ENCODE measurements around the gene LRIT1.

Gene LRIT1

DNA sequence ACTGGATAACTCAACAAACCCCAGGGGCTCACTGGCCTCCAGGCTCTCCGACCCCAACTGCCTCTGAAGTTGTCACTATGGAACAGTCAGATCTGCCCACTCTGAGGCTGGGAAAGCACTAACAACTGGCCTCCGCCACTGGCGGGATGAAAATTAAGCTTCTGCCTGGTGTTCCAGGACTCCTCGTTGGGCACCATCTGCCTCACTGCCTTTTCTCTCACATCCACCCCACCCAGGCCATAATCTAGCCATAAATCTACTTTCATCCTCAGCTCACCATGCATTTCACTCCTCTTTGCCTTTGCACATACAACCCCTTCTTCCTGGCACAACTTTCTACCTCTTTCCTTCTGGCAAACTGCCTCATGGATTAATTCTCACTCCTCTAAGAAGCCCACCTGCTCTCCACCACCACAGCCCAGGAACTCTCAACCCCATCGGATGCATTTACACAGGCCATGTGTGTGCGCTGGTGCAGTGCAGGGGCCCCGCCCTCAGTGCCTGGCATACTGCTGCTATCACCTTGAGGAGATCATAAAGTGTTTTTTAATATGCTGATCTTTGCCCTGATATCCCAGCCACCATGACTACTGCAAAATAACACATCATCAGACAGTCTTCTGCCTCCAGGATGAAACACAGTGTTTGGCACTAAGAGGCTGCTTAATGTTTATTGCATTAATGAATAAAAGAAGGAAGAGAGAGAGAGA is 43.0 kb downstream of the LRIT1 start:
- peaks cover 73% of the 10 kb centered on the region for H3K27me3 ChIP-seq
- no peak for TF ChIP-seq CTCF (IDR thresholded peaks at IDR 0.05)
- H3K27ac ChIP-seq, result no peak overlapping the region
- H3K4me1 ChIP-seq (ENCODE audit: control insufficient read depth in 1 of 2, insufficient read depth in 1 of 2, low read depth in 1 of 2, low read length in 1 of 2), result peaks cover 0 to 9% of the 10 kb centered on the region in 2 experiments
- no peaks in the 10 kb centered on the region for H3K36me3 ChIP-seq
- no peaks in the 10 kb centered on the region for H3K9me3 ChIP-seq
- H3K4me3 ChIP-seq (ENCODE audit: low read depth in 1 of 2, low read length in 1 of 2), result no peak overlapping the region

DNA sequence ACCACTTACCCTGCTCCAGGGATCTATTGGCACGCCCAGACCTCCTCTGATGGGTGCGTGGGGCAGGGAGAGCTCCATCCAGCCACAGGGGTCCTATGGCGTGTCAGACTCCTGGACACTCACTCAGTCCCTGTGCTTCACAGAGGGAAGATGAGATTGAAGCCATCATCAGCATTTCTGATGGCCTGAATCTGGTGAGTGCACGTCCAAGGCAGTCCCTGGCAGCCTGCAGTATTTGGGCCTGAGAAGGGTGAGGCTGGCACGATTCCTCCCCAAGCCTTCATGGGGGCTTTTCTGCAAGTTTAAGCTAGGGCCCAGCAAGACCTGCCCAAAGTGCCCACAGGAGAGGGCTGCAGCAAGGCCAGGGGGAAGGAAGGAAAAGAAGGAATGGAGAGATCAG is 43.7 kb downstream of the LRIT1 start:
- no peak overlapping the region for H3K27ac ChIP-seq
- no peak for TF ChIP-seq CTCF (IDR thresholded peaks at IDR 0.05)
- H3K9me3 ChIP-seq, result no peaks in the 10 kb centered on the region
- no peaks in the 10 kb centered on the region for H3K36me3 ChIP-seq
- peaks cover 0 to 9% of the 10 kb centered on the region in 2 experiments for H3K4me1 ChIP-seq (ENCODE audit: control insufficient read depth in 1 of 2, insufficient read depth in 1 of 2, low read depth in 1 of 2, low read length in 1 of 2)
- peaks cover 81% of the 10 kb centered on the region for H3K27me3 ChIP-seq
- no peak overlapping the region for H3K4me3 ChIP-seq (ENCODE audit: low read depth in 1 of 2, low read length in 1 of 2)

DNA sequence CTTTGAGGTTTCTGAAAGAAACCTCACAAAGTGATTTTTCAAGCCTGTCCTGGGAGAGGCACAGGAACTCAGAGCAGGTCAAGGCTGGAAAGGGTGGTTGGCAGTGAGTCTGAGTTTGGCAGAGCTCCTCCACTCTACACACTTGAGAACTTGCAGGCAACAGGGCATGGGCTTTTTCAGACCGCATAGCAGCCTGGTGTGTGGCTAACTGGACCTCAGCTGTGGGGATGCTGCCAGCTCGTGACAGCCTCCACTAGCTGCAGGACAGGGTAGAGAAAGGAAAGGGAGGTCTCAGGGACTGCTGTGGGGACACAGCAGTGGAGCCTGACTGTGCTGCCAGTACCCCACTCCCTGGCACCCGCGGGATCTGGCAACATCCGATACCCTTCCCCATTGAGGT is 44.4 kb downstream of the LRIT1 start:
- no peak overlapping the region for H3K4me3 ChIP-seq (ENCODE audit: low read depth in 1 of 2, low read length in 1 of 2)
- H3K27ac ChIP-seq, result no peak overlapping the region
- no peaks in the 10 kb centered on the region for H3K36me3 ChIP-seq
- no peak for TF ChIP-seq CTCF (IDR thresholded peaks at IDR 0.05)
- peaks cover 0 to 9% of the 10 kb centered on the region in 2 experiments for H3K4me1 ChIP-seq (ENCODE audit: control insufficient read depth in 1 of 2, insufficient read depth in 1 of 2, low read depth in 1 of 2, low read length in 1 of 2)
- peaks cover 88% of the 10 kb centered on the region for H3K27me3 ChIP-seq
- H3K9me3 ChIP-seq, result no peaks in the 10 kb centered on the region

DNA sequence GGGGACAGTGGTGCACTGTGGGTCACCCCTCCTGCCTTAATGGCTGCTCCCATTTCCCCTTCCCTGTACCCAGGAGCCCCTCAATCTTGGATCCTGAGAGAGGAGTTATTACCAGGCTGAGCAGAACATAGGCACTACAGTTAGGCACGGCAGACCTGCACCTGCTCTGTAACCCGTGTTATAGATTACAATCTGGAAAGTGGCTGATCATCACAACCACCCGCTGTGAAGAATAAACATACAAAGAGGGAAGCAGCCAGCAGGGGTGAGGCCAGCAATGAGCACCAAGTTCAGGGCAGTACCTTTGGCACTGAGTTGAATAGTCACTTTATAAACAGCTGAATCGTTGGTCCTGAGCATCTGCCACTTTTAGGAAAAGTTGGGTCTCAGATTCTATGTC is 45.3 kb downstream of the LRIT1 start:
- TF ChIP-seq CTCF (IDR thresholded peaks at IDR 0.05), result no peak
- Histone ChIP-seq H3K27me3 (peaks cover 94% of the 10 kb centered on the region), H3K27ac (no peak overlapping the region), H3K9me3 (no peaks in the 10 kb centered on the region), H3K36me3 (no peaks in the 10 kb centered on the region), H3K4me3 (ENCODE audit: low read depth in 1 of 2, low read length in 1 of 2) (no peak overlapping the region), H3K4me1 (ENCODE audit: control insufficient read depth in 1 of 2, insufficient read depth in 1 of 2, low read depth in 1 of 2, low read length in 1 of 2) (peaks cover 0 to 9% of the 10 kb centered on the region in 2 experiments)

DNA sequence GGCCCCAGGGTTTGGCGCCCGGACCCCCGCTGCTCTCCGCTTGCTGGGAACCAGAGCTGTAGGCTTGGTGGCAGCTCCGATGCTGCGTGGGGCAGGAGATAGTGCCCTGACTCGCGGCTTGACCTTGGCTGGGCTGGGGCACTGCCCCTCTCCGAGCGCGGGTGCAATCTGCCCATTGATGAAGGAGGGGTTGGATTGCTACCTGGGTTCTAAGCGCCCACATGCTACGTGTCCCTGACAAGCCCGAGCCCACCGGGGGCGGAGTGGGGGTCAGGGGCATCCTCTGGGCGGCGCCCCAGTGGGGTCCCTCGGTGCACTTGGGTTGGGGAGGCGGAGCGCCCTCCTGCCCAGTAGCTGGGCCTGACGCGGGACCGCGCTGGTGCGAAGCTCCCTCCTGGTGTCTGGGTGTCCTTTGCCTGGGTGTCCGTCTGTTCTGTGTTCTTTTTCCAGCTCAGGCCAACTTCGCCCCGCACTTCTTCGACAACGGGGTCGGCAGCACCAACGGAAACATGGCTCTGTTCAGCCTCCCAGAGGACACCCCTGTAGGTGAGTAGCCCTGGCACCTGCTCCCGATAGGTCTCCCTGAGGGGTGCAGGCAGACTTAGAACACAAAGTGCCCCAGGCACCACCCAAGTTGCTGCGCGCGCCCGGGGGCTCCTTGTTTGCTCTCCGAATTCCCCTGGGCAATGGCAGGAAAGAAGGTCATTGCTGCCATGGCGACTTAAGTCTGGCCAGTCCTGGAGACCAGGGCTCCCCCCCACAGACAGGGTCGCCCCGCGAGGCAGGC is 46.1 kb downstream of the LRIT1 start:
- Histone ChIP-seq H3K4me3 (ENCODE audit: low read depth in 1 of 2, low read length in 1 of 2) (no peak overlapping the region), H3K4me1 (ENCODE audit: control insufficient read depth in 1 of 2, insufficient read depth in 1 of 2, low read depth in 1 of 2, low read length in 1 of 2) (peaks cover 0 to 9% of the 10 kb centered on the region in 2 experiments), H3K27ac (no peak overlapping the region), H3K36me3 (no peaks in the 10 kb centered on the region), H3K27me3 (peaks cover 94% of the 10 kb centered on the region), H3K9me3 (no peaks in the 10 kb centered on the region)
- TF ChIP-seq CTCF (IDR thresholded peaks at IDR 0.05), result no peak

Data from neutrophil (primary cell).